Occipital lobe (tissue), 2 donors: ENCODE results near the gene TM9SF2. TPM values are rescaled to one million over a fixed set of nuclear protein-coding genes. Genes with fewer than 3 reads are reported as not detected.
"Not testable (repeated sequence)": the region's sequence is repeated elsewhere in the genome, so short reads cannot be mapped to it uniquely, and the experiment has no call there.

Source experiments
- DNase-seq: peaks from one replicate; lab custom pipeline; 2025; lab: John Stamatoyannopoulos, UW
- total RNA-seq: library from RNA; depleted of rRNA; stranded (reverse); fragments of >200 nt; gene quantifications from one replicate; pipeline ENCODE4 v1.2.3, GENCODE V29; 2014

The TM9SF2 gene
- total RNA-seq, 1 donor from 2014 or later = 129 TPM

DNA sequence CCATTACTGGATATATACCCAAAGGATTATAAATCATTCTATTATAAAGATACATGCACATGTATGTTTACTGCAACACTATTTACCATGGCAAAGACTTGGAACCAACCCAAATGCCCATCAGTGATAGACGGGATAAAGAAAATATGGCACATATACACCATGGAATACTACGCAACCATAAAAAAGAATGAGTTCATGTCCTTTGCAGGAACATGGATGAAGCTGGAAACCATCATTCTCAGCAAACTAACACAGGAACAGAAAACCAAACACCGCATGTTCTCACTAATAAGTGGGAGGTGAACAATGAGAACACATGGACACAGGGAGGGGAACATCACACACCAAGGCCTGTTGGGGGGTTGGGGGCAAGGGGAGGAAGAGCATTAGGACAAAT lies 9.5 kb upstream of the TM9SF2 start:
- not testable (repeated sequence) for DNase-seq

DNA sequence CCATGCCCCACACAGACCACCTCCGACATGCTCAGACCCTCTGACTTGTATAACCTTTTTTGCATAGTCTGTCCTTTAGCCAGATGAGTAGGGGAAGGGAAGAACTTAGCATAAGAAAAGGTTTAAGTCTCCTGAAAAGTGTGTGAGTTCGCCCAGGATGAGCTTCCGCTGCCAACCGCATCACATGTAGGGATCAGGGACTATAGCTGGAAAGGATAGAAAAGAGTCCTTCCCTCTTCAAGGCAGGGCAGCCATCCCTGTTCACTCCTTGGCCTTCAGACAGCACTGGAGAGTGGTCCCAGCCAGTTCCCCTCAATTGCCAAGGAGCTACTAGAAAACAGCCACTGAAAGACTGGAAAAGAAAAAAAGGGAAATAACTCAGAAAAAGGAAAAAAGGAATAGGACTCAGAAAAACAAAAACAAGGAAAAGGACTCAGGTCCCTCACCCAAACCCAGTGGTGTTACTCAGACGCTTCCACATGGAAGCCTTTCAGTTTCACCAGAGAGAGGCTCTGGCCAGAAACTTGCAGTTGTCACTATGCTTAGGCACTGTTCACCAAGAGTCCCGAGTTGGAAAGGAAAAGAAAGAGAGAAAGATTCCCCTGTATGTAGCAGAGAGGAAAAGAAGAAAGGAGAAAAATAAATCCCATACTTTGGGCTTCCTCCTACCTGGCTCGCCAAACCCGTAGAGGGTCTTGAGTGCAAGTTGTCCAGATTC lies 5.6 kb upstream of the TM9SF2 start:
- DNase-seq = no peak

DNA sequence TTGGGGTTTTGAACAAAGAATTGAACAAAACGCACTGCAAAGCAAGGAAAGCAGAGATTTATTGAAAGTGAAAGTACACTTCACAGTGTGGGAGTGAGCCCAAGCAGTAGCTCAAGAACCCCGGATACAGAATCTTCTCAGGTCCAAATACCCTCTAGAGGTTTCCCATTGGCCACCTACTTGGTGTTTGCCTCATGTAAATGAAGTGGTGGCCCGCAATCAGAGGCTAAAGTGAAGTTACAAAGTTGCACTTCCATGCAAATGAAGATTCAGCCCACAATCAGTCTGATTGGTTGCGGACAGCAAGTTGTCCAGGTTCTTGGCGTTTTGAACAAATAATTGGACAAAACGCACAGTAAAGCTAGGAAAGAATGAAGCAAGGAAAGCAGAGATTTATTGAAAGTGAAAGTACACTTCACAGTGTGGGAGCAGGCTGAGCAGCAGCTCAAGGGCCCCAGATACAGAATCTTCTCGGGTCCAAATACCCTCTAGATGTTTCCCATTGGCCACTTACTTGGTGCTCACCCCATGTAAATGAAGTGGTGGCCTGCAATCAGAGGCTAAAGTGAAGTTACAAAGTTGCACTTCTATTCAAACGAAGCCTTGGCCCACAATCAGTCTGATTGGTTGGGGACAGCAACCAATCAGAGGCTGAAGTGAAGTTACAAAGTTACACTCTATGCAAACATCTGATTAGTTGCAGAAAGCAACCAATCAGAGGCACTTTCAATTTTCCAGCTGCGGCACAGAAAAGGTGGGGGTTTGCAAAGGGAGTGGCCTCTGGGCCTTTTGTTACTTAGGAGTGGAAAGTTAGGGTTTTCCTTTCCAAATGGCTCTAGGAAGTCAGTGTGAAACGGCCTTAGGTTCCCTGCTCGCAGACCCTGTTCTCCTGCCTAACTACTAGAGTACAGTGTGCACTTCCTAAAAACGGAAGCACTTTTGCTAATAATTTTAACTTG lies 4.8 kb upstream of the TM9SF2 start:
- peak; percentile 18 for DNase-seq

DNA sequence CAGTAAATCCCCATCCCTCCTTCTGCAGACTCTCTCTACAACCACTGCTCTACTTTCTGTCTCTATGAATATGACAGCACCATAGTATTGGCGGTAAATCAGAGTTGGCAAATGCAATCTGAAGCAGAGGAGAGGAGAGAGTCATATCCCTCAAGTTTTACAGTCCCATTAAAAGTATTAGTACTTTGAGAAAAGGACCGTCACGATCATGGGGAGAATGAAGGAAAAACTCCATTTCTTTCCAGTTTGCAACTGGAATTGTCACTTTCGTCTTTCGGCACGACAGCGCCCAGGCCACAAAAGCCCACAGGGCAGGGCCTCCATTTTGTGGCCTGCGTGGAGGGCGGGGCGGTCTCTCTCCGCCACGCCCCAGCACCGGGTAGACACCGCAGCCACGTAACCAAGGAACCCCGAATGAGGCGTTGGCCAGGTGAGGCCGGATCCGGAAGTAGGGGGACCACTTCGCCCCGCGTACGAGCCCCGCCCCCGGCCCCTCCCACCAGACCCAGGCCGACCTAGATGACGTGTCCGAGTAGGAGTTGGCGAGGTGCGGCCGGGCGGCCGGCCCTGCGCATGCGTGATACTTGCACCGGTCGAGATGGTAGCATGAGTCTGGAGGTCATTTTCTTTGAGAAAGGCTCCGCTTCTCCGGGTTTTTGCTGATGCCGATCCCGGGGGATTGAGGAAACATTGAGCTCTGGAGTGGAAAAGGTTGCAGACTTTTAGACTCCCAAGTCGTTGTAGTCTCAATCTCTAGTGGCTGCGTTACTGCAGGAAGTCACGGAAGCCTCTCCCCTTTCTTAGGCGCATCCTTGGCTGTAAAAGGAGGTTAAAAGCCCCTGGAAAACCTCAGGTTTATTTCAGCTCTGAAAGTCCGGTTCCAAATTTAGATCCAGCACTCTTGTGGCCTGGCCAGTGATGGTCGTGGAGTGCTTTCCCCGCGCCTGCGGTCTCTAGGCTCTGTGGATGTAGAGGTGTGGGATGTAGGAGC lies 2.8 kb upstream of the TM9SF2 start:
- DNase-seq = peak; percentile 93

DNA sequence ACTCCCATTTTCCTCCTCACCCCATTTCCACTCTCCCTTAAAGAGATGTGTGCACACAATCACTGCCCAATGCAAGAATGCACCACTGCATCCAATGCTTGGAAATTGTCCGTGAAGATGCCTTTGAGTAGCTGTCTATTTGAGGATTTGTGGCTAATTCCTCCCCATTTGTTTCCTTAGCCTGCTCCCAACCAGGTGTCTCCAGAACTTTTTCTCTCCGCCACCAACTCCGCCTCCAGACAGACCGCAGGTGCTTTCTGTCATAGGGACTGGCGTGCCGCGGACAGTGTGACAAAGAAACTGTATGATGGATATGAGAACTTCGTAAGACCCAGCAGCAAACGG lies 461 bp upstream of the TM9SF2 start:
- DNase-seq = no peak

DNA sequence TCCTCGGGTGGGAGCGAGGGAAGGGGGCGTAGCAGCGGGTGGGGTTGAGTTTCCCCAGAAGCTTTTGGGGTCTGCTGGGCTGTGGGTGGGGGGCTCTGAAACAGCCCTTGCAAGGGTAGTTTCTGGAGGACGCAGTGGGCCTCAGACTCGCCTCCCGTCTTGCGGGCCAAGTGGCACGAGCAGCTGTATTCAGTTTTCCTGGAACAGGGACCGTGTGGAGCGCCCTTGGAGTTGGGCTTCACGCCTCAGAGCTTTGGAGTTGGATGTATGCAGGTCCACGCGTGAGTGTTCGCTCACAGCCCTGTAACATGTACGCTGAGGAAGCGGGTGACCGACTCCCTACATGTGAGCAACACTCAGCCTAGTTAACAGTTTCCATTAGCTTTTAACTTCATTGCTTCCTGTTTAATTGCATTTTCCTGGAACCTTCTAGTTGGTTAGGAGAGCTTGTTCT lies 603 bp downstream of the TM9SF2 start:
- no peak for DNase-seq

DNA sequence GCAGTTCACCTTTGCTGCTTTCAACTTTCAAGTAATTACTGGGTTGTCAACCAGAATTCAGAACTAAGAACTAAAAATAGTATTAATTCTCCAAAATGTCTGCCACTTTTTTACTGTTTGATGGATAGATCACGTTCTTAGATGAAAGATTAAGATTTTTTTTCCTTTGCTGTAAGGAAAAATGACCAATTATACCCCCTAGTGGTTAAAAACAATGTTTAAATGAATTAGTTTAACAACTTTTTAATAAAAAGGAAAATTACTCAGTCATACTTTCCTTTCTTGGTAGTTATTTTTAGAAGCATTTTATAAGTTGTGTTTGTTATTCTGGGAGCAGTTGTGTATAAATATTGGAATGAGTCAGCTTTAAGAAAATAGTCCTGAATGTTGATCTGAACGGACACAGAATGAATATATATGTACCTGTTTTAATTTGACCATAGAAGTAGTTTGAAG lies 4.6 kb downstream of the TM9SF2 start:
- no peak for DNase-seq

DNA sequence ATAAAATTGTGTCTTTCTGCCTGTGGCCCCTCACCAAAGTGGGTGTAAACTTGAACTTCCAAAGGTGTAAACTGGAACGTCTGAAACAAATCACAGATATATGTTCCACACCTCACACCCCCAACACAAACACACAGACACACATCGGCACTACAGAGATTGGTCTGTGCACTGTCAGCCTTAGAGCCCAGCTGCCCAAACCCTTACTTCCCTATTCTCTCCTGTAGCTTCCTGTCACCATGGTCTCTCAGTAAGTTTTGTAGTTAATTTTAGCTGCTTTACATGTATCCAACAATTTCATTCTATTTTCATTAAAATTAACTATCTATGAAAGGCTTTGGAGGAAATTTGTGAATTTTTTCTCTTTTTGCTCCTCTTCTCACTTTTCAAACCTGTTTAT lies 5.4 kb downstream of the TM9SF2 start:
- no peak for DNase-seq

DNA sequence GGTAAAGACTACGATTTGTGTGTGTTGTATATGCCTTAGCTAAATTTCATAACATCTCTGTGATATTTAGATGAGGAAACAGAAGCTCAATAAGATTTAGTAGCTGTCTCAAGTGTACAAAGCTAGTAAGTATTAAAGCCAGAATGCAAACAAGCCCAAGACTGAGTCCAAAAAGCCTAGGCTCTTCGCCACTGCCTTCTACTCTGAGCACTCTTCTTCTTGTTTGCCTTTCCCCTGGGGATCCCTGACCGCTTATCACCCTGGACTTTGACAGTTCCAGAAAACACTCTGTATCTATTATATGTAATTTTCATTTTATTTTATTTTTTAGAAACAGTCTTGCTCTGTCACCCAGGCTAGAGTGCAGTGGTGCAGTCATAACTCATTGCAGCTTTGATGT lies 5.8 kb downstream of the TM9SF2 start:
- DNase-seq = no peak

DNA sequence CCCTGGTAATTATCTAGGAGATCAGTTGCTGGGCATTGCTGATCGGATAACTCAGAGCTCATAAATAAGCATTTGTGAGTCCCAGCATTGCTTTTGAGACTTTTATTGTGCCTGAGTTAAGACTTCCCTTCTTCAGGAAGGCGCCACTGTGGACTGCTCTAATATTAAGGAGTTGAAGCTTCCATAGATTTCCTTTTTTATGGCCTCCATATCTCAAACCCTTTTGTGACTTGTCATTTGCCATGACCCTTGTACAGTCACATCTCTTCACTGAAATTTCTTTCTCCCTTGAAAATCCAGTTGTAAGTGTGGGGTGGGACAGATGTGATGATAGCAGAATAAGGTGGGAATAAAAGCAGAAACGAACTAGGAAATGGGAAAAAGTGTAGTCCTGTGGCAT lies 6.3 kb downstream of the TM9SF2 start:
- no peak for DNase-seq

DNA sequence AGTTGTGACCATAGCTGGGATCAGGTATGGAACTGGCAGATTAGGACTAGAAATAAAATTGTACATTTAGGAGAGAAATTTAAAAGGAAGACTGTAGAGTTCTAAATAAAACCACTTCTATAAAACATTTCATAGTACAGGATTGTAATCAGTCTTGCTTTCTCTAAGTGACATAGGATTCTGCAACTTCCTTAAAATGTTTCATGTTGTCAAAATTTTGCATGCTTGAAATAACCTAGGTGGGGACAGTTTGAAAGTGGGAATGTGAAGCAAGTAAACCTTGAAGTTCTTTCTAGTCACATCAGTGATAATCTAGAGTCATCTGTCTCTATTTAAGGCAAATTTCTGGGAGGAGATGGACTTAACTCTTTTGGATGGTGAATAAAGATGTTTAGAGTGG lies 6.7 kb downstream of the TM9SF2 start:
- DNase-seq = no peak

DNA sequence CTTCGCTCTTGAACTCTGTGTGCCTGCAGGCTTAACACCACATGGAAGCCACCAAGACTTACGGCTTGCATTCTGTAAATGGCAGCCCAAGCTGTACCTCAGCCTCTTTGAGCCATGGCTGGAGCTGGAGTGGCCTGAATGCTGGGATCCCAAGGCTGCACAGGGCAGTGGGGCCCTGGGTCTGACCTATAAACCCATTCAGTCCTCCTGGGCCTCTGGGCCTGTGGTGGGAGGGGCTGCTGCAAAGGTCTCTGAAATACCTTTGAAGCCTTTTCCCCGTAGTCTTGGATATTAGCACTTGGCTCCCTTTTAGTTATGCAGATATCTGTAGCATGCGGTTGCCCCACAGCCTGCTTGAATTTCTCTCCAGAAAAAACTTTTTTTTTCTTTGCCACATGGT lies 8.2 kb downstream of the TM9SF2 start:
- DNase-seq = no peak

DNA sequence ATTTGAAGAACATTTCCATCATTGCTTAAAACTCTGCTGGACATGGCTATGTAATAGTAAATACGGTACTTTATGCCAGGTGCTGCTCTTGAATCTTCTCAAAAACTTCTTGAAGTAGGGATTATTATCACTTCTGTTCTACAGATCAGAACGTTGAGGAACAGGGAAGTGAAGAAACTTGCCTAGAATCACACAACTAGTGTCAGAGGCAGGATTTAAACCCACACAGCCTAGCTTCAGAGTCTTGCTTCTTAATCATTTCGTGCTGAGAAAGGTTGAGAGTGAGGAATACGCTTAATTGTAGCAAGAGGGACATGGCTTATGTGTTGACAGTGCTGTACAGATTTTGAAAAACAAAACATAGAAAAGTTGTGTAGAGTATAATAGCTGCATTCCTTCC lies 13.5 kb downstream of the TM9SF2 start:
- no peak for DNase-seq

DNA sequence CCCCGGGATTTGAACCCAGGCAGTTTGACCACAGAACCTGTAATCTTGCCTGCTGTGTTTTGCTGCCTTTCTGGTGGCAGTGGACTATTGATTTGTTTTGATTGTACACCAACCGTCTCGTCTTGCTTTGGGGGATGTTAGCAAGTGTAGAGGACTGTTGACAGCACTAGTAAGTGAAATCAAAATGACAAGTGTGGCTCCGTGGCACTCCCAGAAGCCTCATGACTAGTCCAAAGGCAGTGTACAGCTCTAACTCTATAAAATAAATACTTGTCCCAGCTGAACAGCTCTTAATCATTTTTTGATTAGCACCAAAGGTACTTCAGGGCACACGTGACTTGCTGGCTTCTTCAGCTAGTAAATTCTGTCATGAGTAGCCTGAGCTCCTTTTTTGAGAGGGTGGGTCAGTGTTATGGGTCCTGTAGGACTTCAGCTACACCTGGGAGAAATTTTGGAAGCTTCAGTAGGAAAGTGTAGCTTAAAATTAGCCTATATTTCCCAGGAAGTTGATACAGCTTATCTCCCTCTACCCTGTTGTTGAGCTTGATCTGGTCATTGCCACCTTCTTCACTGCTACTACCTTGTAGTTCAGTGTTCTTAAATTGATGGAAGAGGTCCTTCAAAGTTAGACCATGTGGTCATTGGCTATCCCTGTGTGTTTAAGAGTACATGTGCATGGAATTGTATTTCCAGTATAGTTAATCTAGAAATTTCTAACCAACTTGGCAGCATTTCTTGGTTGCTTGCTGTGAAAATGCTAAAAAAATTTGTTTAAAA lies 15.1 kb downstream of the TM9SF2 start:
- DNase-seq = no peak

DNA sequence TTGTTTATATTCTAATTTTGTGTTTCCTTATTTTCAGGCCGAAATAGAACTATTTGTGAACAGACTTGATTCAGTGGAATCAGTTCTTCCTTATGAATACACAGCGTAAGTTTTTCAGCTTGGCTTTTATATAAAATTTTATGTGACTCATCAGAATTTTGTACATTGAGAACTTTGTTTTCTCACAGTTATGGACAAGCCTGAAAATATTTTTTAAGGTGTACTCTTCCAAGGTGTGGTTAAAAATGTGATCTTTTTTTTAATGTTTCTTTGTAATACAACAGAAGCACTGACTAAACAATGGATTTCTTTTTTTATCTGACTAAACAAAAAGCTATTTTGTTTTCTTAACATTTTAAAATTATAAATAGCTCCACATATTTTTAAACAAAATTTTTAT lies 16.3 kb downstream of the TM9SF2 start:
- no peak for DNase-seq

DNA sequence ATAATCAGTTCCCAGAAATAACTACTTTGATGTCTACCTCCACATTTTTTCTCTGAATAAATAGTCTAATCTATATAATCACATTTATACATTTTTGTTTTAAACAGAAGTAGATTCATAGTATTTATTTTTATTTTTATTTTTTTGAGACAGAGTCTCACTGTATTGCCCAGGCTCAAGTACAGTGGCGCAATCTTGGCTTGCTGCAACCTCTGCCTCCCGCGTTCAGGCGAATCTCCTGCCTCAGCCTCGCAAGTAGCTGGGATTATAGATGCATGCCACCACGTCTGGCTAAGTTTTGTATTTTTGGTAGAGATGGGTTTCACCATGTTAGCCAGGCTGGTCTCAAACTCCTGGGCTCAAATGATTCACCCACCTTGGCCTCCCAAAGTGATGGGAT lies 16.7 kb downstream of the TM9SF2 start:
- DNase-seq = no peak

DNA sequence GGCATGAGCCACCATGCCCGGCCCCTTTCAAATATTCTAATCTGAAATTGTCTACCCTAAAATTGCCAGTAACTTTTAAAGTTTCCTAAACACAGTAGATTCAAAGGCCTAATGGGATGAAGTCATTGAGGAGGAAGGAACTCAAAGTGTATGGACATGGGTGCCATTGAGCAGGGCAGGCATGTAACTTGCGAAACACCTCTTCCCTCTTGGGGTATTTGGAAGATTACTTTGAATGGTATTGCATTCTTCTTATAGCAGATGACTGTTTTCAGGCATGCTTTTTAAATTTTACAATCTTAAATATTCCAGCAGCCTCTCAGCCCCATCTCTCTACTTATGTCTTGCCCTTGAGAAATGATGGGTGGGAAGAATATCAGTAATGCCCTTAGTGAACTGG lies 21.0 kb downstream of the TM9SF2 start:
- DNase-seq = no peak

DNA sequence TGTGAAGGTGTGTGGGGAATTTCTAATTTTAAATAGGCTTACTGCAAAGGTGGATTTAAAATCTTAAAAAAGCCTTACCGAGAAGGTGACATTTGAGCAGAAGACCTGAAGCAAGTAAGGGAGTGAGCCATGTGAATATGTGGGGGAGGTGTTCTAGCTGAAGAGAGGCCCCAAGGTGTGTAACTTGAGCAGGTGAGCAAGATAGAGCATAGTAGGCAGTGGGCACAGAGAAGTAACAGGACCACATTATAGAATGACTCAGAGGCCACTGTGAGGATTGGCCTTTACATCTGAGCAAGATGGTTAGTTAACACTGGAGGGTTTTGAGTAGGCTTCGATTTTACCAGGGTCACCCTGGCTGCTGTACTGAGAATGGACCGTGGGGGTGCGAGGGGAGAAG lies 22.6 kb downstream of the TM9SF2 start:
- no peak for DNase-seq

DNA sequence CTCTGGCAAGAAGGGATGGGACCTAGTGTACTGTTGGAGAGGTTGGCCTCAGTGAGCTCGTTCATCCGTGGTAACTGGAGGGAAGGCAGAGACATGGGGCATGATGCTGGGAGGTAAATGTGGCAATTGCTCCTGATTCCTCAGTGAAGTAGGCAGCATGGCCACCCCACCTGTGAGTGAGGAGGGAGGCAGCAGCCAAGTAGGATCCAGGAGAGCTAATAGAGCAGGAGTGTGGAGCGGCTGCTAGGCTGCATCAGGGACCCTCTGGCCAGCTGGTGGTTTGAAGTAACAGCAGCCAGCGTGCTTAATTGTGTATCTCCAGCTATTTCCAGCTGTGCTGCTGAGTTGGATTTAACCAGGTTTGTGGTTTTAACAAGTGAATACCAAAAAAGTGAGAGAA lies 24.7 kb downstream of the TM9SF2 start:
- DNase-seq = no peak

DNA sequence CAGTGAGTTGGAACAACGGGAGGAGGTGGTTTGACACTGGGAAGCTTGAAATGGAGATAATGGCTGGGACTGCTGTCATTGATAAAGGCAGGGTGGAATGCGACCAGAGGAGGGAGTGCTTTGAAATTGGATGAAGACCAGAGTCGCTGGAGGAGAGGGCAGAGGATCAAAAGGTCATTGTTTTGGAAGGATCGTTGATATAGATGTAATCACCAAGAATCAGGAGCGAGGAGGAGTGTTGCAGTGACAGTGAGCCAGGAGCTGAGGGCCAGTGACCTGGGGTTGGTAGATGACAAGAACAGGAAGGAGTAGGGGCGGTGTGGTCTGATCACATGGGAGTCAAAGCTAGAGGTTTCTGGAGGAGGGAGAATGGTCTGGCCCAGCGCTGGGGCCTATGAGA lies 25.3 kb downstream of the TM9SF2 start:
- DNase-seq = no peak

DNA sequence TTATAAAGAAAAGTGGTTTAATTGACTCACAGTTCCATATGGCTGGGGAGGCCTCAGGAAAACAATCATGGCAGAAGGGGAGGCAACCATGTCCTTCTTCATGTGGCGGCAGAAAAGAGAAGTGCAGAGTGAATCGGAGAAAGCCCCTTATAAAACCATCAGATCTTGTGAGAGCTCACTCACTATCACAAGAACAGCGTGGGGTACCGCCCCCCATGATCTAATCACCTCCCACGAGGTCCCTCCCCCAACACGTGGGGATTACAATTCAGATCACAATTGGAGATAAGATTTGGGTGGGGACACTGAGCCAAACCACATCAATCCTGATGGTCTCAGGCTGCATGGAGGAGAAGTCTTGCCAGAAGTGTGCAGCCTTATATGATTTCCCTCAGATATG lies 26.0 kb downstream of the TM9SF2 start:
- DNase-seq = no peak
